NAMALWA (cell line): ENCODE measurements around the gene ANKK1.

Experiments used
- DNase-seq: peaks from one replicate; pipeline ENCODE4 v3.0.0-alpha.2; 2015; ENCODE audit warnings: low spot score

The ANKK1 gene, protein sequence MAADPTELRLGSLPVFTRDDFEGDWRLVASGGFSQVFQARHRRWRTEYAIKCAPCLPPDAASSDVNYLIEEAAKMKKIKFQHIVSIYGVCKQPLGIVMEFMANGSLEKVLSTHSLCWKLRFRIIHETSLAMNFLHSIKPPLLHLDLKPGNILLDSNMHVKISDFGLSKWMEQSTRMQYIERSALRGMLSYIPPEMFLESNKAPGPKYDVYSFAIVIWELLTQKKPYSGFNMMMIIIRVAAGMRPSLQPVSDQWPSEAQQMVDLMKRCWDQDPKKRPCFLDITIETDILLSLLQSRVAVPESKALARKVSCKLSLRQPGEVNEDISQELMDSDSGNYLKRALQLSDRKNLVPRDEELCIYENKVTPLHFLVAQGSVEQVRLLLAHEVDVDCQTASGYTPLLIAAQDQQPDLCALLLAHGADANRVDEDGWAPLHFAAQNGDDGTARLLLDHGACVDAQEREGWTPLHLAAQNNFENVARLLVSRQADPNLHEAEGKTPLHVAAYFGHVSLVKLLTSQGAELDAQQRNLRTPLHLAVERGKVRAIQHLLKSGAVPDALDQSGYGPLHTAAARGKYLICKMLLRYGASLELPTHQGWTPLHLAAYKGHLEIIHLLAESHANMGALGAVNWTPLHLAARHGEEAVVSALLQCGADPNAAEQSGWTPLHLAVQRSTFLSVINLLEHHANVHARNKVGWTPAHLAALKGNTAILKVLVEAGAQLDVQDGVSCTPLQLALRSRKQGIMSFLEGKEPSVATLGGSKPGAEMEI

DNA sequence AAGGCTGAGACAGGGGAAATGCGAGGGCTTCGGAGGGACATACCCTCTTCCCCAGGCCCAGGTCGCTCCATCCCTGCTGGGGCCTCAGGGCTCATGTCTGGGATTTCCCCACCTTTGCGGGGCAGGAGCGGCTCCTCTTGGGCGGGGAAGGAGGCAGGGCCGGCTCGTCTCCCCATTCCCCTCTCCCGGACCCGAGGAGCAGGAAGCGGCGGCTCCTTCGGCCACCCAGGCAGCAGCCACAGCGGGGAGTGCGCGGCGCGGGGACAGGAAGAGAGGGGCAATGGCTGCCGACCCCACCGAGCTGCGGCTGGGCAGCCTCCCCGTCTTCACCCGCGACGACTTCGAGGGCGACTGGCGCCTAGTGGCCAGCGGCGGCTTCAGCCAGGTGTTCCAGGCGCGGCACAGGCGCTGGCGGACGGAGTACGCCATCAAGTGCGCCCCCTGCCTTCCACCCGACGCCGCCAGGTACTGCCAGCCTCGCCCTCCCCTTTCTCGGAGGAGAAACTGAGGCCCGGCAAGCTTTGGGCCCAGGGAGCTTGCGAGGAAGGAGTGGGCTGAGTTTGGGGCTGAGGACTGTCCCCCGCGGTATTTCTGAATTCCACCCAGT, at the start of gene ANKK1:
TSS of gene ANKK1 (plus strand) at position 175 of the 607 bp plus-strand sequence. CDS start at position 281, 106 bp downstream.
- no peak for DNase-seq

GRCh38 chr11:113338730-113339129, 48.8 kb upstream of the ANKK1 start:
- DNase-seq, result no peak

GRCh38 chr11:113339929-113340589, 47.5 kb upstream of the ANKK1 start:
- DNase-seq, result no peak

- no peak for DNase-seq
Observed at GRCh38 chr11:113341388-113342165, 46.0 kb upstream of the ANKK1 start.

DNA sequence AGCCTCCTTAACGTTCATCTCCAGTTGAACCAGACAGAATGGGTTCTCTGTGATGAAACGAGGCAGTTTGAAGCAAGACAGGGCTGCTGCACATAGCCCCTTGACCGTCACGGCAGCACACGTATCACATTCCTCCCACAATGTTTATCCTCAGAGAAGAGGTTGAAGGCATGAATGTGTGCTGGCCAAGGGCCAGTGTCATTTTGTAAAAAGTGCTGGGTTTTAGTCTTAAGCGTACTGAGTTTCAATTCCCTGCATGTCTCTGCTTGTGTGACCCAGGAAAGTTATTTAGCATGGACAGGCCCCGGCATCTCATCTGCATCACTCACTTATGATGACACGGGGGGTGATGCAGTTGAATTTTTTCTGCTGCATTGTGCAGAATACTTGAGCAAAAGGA, 41.6 kb upstream of the ANKK1 start:
- DNase-seq, result no peak

GRCh38 chr11:113349528-113349927, 38.1 kb upstream of the ANKK1 start:
- no peak for DNase-seq

GRCh38 chr11:113350336-113351067, 37.1 kb upstream of the ANKK1 start:
- no peak for DNase-seq

DNA sequence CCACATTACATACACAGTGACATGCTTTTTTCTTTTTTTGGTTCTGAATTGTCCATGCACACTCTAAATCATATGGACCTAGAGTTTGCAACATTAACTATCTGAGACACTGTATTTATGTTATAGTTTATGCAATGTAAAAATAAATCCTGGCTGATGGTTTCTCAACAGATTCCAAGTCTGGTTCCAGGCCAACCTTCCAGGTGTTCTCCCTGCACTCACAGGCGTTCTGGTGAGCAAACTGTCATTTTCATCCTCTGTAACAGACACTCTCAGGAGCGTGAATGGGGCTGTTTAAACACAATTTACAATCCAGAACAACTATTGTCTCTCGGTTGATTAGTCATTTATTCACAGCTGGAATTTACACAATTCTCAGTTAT, 36.5 kb upstream of the ANKK1 start:
- no peak for DNase-seq

GRCh38 chr11:113351480-113351879, 36.1 kb upstream of the ANKK1 start:
- DNase-seq, result no peak

DNA sequence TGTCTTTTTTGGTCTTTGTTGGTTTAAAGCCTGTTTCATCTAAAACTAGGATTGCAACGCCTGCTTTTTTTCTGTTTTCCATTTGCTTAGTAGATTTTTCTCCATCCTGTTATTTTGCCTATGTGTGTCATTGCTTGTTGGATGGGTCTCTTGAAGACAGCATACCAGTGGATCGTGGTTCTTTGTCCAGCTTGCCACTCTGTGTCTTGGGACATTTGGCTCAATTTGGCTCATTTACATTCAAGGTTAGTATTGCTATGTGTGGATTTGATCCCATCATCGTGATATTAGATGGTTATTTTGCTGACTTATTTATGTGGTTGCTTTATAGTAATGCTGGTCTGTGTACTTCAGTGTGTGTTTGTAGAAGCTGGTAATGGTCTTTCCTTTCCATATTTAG, 31.4 kb upstream of the ANKK1 start:
- DNase-seq, result no peak

DNA sequence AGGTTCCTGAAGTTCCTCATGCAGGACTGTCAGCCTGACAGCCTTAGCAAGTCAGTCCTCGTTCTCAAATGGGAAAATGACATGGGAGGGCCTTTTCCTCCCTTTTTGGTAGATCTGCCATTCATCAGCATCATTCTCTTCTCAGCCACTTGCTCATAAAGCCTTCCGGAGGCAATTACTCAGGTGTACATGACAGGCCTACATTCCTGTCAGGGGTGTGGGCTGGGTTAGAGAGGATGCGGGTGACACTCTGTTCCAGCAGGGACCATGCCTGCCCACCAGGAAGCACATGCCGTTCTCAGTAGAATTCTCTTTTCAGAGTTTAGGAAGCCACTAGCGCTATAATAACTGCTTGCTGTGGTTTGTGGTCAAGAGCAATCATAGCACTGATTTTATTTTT, 24.2 kb upstream of the ANKK1 start:
- no peak for DNase-seq

GRCh38 chr11:113363996-113364641, 23.5 kb upstream of the ANKK1 start:
- no peak for DNase-seq

- no peak for DNase-seq
Observed at GRCh38 chr11:113365895-113366294, 21.7 kb upstream of the ANKK1 start.

DNA sequence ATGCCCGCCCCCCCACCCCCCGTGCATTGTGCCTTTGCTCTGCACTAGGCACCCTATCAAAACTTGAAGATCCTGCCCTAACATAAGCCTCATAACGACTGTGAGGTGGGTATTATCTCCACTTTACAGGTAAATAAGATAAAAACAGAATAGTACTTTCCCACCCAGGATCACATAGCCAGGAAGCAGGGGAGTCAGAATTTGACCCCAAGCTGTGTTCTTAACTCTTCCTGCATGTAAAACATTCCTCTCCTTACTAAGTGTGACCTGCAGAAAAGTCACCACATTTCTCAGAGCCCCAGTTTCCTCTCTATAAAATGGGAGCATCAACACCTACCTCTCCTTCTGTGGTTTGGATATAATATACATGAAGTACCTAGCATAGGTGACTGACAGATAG, 18.2 kb upstream of the ANKK1 start:
- DNase-seq, result no peak

GRCh38 chr11:113370634-113371033, 16.9 kb upstream of the ANKK1 start:
- no peak for DNase-seq

- peak; percentile 18 for DNase-seq
Observed at GRCh38 chr11:113372309-113372708, 15.3 kb upstream of the ANKK1 start.

- no peak for DNase-seq
Observed at GRCh38 chr11:113373306-113373705, 14.3 kb upstream of the ANKK1 start.

GRCh38 chr11:113373981-113374560, 13.5 kb upstream of the ANKK1 start:
- no peak for DNase-seq

- DNase-seq, result peak; percentile 33
Observed at GRCh38 chr11:113375402-113375801, 12.2 kb upstream of the ANKK1 start.

- peak; percentile 45 for DNase-seq
Observed at GRCh38 chr11:113376156-113376555, 11.4 kb upstream of the ANKK1 start.
